HG02973 (cell line): ENCODE results near the gene DNASE1L2.
A peak's percentile ranks its signal among the peaks of the same experiment; 100 is the strongest.

Experiments used
- ATAC-seq: cut with Tn5 transposase; IDR thresholded peaks from one replicate; pipeline ENCODE4 v1.9.1; 2021; ENCODE audit warnings: moderate library complexity; ENCODE audit not compliant: unreplicated experiment

Gene DNASE1L2

DNA sequence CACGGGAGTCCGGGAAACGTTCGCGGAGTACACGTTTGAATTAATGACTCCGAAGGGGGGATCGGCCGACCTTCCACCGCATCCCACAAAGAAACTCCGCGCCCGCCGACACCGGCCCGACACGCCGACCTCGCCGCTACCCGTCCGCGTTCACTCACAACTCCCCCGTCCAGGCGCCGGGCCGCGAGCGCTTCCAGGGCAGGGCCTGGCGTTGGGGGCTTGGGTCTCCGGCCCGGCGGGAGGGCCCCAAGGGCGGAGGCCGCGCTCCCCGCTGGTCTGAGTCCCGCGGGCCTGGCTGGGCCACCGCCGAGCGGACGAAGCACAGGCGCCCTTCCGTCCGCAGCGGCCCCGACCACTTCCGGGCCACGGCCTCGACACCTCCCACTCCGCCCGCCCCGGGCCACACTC lies 31.3 kb downstream of the DNASE1L2 start:
- peak; percentile 49 for ATAC-seq

DNA sequence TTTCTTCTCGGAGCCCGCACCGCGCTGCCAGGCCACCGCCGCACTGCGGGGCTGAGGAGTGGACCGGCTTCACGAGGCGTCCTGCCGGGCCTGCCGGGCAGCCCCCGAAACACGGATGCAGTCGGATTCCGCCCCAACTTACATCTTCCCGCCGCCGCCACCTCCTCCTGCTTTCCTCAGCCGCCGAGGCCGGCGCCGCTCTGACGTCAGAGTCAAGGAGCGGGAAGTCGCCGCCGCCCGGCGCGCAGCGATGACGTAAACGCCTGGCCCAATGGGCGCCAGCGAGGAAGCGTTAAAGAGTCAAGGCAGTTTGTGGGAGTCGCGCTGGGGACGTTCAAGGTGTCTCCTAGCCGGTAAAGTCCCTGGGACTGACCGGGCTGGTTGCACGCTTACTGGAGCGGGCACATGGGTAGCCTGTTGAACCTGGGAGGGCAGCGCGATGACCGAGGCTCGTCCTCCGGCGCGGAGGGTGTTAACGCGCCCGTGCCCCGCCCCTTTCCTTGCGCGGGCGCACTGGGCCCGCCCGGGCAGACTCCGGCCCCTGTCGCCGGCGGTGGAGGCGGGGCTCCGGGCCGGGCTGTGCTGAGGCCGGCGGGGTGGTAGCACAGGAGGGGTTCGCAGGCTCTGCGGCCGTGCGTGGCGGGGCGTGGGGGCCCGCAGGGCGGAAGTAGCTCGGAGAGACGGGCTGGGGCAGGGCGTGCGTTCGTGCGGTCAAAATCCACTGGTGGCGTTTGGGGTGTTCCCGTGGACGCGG lies 31.8 kb downstream of the DNASE1L2 start, which contains the start of gene RNPS1:
TSS of gene RNPS1 (minus strand) at position 214 of the 754 bp plus-strand sequence. CDS start 3,483 bp downstream, outside the sequence.
- ATAC-seq: peak; percentile 65

DNA sequence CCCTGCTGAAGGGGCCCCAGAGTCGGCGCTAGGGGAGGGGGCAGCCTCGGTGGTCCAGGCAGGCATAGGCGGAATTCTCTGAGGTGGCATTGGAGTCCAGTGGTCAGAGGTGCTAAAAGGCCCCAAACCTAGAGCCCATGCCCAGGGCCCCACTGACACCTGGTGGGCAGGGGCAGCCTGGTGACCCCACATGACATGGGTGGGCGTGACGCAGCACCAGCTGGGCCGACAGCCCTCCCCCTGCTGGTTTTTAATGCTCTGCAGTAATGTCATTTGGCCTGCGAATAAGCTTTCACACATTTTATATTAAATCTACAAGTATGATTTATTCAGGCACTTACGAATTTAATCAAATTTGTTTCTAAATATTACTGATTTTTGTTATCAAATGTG lies 33.8 kb downstream of the DNASE1L2 start:
- no peak for ATAC-seq

DNA sequence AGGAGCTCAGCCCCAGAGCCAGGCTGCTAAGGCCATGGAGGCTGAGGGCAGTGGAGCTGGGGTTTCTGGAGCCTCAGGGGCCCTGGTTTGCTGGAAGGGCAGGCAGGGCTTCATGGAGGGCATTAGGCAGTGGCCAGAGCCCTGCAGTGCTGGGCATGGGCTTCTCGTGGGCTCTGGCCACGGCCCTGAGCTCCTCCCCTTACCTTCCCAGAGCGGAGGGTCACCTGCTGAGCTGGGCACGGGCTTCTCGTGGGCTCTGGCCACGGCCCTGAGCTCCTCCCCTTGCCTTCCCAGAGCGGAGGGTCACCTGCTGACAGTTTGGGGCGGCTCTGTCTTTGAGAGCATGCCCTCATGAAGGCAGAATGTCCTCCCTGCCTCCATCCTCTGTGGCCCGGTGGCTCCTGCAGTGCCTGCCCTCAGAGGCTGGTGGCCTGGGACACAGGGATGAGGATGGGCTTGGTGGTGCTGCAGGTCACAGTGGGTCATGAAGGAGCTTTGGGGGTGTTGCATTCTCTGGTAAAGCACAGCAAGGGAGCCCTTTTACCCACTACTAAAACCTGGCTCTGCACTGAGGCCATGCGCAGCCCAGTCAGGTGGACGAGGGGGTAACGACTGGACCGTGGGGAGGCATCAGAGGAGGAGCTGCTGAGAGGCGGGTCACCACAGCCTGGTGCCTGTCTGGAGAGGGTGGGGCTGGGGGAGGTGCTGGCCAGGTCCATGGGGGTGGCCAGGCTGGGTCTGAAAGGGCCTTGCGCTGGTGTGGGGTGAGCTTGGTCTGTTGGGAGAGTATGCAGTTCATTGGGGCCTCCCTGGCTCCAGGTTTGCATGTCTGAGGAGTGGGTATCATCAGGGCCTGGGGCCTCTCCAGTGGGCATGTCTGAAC lies 34.6 kb downstream of the DNASE1L2 start:
- no peak for ATAC-seq

DNA sequence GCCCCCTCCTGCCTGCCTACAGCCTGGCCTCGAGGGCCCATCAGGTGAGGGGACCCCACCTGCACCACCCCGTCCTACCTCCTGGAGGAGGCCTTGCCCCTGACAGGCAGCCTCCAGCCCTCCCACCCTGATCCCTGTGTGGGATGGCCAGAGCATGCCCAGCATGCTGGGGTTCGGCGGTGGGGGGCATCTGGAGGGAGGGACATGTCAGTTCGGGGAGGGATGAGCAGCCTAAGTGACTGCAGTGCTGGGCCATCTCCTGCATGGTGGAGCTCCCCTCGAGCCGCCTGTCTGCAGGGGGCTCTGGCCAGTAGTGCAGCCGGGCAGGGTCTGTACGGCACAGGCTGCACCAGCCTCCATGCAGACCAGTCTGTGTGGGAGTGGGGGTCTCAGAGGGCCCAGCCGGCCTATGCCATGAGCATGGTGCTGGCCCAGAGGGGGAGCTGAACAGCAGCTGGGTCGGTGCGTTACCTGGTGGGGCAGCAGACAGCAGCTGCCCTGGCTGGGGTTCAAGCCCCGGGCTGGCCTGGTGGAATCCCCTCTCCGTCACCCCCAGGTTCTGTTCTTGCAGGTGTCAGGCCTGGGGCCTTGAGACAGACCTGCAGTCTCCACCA lies 35.7 kb downstream of the DNASE1L2 start:
- ATAC-seq: no peak

DNA sequence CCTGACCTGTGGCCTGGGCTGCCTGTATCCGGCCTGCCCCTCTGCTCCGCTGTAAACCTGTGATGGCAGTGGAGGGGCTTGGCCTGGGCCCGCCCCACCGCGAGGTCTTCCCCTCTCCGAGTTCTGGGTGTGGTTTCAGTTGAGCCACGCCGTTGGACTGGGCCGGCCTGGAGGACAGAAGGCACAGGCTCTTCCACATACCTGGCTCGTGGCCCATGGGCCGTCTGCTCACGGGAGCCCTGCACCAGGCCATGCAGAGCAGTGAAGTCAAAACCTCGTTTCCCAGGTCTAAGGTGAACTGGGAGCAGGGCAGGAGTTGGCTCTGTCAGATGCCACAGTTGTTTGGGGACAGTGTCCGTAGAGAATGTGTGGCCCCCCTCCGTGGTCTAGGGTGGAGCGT lies 37.2 kb downstream of the DNASE1L2 start:
- no peak for ATAC-seq

DNA sequence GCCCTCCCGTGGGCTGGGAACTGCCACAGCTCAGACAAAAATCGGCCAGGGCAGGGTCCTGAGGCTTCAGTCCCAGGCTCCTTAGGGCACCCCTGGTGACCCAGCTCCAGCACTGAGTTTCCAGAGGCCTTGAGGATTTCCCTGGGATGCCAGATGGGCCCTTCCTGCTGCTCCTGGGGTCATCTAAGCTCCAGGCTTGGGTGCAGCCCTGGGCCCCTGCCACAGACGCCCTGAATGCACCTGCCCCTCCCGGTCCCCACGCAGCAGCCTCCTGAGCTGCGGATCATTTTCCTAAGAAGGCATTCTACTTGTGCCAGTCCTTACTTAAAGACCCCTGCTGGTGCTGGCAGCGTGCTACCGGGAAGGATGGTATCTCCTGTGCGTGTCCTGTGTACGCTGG lies 37.7 kb downstream of the DNASE1L2 start:
- no peak for ATAC-seq

DNA sequence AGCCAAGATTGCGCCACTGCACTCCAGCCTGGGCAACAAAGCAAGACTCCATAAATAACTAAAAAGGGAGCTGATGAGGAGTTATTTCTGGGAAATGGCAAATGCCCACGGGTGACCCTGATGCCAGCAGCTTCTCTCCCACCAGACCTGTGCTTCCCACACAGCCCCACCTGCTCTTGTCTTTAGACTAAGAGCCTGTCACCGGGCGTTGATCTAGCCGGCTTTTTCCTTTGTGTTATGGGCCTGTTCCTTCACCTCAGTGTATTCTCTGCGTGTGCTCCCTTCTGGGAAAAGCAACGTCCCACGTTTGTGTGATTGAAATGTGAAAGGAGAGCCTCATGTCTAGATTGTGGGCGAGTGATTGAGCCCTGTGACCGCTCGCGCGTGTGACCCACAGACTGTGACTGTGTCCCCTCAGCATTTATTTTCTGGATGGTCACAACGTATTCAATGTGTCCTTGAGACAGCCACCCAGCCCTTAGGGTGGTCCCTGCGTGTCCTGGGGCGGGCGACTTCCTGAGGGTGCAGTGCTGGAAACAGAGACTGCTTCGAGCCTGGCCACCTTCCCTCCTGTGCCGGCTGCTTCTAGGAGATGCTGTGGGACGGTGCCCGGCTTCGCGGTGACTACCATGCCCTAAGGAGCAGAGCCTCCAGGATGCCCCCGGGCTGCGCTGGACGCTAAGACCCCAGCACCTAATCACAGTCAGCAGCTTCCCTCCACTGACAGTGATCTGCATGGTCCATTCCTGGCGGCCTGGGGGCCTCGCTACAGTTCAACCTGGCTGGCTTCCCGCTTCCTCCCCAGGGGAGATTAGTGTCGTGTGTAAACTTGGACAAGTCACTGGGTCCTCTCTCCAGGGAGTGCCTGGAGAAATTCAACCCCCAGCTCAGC lies 39.5 kb downstream of the DNASE1L2 start:
- no peak for ATAC-seq

DNA sequence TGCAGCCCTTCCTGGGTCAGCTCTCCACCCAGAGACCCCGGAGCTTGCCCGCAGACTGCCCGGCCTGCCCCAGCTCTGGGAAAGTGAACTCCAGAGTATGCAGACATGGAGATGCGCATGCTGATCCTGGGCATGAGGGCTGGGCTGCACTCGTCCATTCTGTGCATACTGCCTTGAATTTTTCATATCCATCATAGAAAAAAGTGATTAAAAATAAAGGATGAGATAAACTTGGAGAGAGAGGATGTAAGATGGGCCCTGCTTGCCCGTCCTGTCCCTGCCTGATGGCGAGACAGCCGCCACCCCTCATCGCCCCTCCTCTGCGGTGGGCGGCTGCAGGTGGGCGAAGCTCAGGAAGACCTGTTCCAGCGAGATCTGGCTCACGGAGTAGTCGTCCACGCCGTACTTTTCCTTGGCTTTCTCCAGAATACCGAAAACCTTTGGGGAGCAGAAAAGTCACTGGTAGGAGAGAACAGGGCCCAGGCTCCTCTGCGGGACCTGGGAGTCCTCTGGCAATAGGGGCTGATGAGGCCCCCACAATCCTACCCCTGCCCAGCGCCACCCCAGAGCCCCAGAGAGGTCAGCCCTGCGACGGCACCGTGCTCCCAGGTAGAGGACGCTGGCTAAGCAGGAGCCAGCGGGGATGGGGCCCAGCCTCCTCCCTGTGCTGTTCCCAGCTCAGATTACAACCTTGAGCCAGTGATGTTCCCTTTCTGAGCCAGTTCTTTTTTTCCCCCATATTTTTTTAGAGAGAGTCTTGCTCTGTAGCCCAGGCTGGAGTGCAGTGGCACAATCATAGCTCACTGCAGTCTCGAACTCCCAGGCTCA lies 40.3 kb downstream of the DNASE1L2 start:
- no peak for ATAC-seq

DNA sequence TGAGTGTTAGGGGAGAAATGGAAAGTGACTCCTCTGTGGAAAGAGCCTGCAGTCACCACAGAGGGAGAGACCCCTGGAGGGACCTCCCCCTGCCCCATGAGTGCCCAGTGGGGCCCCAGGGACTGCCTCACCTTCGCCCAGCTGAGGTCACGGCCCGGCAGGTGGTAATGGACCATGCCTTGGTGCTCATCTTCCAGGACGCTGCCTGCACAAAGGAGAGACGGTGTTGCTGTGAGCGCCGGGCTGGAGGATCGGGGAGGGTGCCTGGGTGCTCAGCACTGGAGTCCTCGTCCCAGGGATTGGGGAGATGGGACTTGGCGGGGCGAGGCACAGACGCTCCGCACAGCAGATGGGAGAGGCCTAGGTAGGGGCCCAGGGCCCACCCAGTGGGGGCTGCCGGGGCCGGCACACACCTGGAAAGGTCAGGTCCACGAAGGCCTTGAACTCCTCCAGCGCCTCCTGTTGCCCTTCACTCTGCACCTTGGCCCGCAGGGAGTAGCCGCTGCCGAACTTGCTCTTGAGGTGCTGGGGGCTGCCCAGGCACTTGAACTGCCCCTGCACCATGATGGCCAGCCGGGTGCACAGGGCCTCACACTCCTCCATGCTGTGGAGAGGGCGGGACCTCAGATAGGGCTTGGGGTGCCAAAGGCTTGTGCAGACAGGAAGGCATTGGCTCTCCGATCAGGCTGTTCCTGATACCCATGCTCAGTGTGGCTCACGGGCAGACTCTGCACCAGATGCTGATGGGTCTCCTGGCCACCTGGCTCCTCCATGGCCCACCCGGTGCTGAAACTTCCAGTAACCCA lies 41.4 kb downstream of the DNASE1L2 start:
- ATAC-seq: no peak

DNA sequence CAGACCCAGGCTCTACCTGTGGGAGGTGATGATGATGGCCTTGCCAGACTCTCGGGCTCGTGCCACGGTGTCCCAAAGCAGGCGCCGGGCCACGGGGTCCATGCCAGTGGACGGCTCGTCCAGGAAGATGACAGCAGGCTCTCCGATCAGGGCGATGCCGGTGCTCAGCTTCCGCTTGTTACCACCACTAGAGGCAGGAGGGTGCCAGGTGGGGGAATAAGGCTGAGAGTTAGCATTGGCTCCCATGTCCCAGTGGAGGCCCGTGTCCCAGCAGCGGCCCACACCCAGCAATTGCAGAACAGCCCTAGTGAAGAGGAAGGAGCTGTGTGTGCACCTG lies 42.0 kb downstream of the DNASE1L2 start:
- no peak for ATAC-seq

DNA sequence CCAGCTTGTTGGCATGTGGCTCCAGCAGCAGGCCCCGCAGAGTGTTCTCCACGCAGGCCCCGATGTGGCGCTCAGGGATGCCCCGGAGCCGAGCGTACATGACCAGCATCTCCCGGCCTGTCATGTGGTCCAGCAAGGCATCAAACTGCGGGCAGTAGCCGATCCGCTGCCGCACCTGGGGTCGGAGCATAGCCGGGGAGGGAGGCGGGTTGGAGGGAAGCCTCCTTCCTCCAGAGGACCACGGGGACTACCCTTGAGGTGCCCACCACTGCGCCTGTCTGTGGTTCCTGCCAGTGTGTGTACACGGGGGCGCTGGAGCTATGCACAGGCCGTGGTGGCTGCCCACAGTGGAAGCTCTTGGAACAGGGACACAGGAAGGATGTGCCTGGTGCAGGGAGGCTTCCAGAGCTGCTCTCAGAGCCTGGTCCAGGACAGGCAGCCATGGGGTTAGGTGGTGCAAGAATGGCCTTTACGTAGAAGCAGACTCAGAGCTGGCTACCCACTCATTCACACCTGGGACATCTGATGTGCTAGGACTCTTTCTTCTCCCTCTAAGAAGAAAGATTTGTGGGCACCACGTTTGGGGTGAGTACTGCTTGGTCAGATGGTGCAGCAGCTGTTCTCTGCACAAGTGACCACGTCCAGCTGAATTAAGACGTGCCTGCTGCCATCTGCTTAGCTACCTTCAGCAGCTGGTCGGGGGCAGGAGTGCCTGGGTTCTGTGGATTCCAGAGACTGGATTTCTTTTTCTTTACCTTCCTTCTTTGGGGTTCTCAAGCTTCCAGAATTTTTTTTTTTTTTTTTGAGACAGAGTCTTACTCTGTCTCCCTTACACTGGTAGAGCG lies 42.9 kb downstream of the DNASE1L2 start:
- ATAC-seq: no peak

DNA sequence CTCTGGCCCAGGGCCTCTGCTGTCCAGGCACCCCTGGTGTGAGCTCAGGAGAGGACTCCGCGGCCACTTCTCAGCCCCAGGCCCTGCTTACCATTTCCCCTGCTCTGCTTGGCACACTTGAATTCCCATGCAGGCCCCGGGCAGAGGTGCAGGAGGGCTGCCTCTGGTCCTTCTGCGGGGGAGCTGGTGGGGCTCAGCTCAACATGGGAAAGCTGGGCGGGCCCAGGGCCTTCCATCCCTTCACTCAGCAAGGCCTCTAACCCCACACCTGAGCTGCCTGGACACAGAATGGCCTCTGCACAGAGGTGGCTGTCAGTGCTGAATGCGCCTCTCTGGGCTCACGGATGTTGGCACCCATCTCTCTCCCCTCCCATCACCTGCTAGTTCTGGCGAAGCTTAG lies 44.2 kb downstream of the DNASE1L2 start:
- ATAC-seq: no peak

DNA sequence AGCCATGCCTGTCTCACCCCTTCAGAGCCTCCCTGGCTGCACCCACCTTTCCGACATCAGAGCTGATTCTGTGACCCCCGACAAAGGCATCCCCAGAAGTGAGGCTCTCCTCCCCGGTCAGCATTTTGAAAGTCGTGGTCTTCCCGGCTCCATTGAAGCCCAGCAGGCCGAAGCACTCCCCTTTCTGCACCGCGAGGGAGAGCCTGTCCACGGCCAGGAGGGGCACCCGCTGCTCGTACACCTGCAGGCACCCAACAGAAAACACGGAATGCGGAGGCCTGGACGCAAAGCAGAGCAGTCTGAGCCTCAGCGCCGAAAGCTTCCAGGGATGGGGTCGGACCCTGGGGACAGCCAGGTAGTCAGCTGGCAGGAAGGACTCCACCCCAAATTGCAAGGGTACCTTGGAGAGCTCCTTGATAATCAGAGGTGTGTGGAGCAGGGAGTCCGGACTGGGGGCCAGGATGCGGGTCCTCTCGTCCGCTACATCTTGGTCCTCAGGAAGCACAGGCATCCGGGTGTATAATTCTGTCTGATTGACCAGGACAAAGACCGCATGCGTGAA lies 44.8 kb downstream of the DNASE1L2 start:
- ATAC-seq: no peak

DNA sequence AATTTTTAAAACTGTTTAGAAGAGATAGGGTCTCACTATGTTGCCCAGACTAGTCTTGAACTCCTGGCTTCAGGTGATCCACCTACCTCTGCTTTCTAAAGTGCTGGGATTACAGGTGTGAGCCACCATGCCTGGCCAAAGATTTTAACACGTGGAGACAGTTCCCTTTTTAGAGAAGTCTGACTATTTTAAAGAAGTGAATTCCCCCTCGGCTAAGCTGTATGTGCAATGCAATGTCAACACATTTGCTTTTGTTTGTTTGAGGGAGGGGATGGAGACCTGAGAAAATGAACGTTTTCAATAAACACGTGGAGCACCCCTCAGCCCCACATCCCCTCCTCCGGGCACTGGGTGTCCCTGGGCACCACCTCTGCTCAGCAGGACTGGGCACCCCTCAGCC lies 46.0 kb downstream of the DNASE1L2 start:
- no peak for ATAC-seq

DNA sequence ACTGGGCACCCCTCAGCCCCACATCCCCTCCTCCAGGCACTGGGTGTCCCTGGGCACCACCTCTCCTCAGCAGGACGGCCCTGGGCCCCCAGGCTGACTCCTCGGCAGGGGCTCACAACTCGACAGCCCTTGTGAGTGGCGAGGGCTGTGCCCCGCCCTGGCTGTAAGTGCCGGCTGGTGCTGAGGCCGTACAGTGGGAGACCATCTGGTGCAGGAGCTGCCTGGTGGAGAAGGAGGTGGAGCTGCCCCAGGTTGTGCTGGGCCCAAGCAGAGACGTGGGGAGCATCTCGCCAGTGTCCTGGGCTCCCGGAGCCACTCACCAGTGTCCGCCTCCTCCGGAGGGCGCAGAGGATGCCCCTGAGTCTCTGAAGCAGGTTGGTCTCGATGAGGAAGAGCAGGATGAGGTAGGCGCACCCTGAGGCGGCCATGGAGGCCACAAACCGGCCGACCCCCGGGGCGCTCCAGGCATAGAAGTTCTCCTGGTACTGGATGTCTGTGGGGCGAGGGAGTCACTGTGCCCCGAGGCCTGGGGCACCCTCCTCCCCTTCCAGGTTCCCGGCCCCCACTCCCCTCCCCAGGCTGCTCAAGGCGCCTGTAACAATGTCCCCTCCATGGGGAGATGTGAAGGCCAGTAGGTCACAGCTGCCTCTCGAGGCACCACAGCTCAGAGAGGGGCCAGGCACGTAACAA lies 46.8 kb downstream of the DNASE1L2 start:
- ATAC-seq: no peak
